ENCODE data around the gene CAMKMT.

GRCh38 chr2:44671916-44672315 is 310.2 kb downstream of the CAMKMT start:
- TF ChIP-seq CTCF (IDR thresholded peaks at IDR 0.05 in 8 of 11, conservative IDR thresholded peaks at IDR 0.05 in 3 of 11), result no peak
- no peak for TF ChIP-seq POLR2A (IDR thresholded peaks at IDR 0.05)
- TF ChIP-seq POLR2AphosphoS5 (IDR thresholded peaks at IDR 0.05), result no peak

All from spleen (tissue), 7 donors.